ENCODE measurements around the gene VPS45. TPM values are rescaled to one million over a fixed set of nuclear protein-coding genes. Genes with fewer than 3 reads are reported as not detected.
A peak's percentile ranks its signal among the peaks of the same experiment; 100 is the strongest.
"Not testable (repeated sequence)": the region's sequence is repeated elsewhere in the genome, so short reads cannot be mapped to it uniquely, and the experiment has no call there.

Gene VPS45
- total RNA-seq, 3 donors from 2014 or later, result 17.8 to 19.9 (median 18.6) TPM

GRCh38 chr1:150127464-150127863 lies 59.9 kb downstream of the VPS45 start:
- Mint-ChIP-seq H3K36me3 (ENCODE audit: insufficient read depth) (peaks cover 4% of the 10 kb centered on the region), H3K4me3 (no peak overlapping the region), H3K27me3 (ENCODE audit: low read depth) (no peaks in the 10 kb centered on the region), H3K9me3 (no peaks in the 10 kb centered on the region), H3K4me1 (ENCODE audit: low read depth) (peaks cover 13% of the 10 kb centered on the region)
- DNase-seq, result no peak
- ATAC-seq, result no peak

GRCh38 chr1:150127868-150128267 lies 60.3 kb downstream of the VPS45 start:
- DNase-seq (no peak), ATAC-seq (peak; percentile 53 to 69)
- Mint-ChIP-seq H3K36me3 (ENCODE audit: insufficient read depth) (peaks cover 4% of the 10 kb centered on the region), H3K27me3 (ENCODE audit: low read depth) (no peaks in the 10 kb centered on the region), H3K4me1 (ENCODE audit: low read depth) (peaks cover 13% of the 10 kb centered on the region), H3K9me3 (no peaks in the 10 kb centered on the region), H3K4me3 (no peak overlapping the region)

DNA sequence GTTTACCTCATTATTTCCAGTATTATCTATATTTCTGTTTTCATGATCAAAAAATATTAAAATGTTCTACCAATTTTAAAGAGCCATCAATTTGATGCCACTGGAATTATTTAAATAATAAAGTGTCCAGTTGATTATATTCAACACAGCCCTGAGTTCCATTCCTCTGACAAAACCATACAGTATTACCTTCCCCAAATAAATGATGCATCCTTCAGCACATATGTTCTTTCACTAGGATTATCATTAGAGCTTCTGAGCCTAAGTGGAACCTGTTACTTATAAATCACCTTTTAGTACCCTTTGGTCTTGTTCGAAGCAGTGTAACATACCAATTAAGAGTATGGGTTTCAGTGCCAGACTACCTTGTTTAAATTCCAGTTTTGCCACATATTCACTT lies 64.8 kb downstream of the VPS45 start:
- ATAC-seq, result no peak
- H3K4me1 Mint-ChIP-seq (ENCODE audit: low read depth), result peaks cover 6% of the 10 kb centered on the region
- H3K36me3 Mint-ChIP-seq (ENCODE audit: insufficient read depth), result peaks cover 6% of the 10 kb centered on the region
- DNase-seq, result no peak
- H3K4me3 Mint-ChIP-seq, result no peak overlapping the region
- H3K9me3 Mint-ChIP-seq, result no peaks in the 10 kb centered on the region
- H3K27me3 Mint-ChIP-seq (ENCODE audit: low read depth), result no peaks in the 10 kb centered on the region

- ATAC-seq (no peak), DNase-seq (no peak)
- Mint-ChIP-seq H3K27me3 (ENCODE audit: low read depth) (no peaks in the 10 kb centered on the region), H3K4me3 (no peak overlapping the region), H3K9me3 (no peaks in the 10 kb centered on the region), H3K36me3 (ENCODE audit: insufficient read depth) (peaks cover 6% of the 10 kb centered on the region), H3K4me1 (ENCODE audit: low read depth) (no peaks in the 10 kb centered on the region)
Observed at GRCh38 chr1:150134537-150134936, 67.0 kb downstream of the VPS45 start.

DNA sequence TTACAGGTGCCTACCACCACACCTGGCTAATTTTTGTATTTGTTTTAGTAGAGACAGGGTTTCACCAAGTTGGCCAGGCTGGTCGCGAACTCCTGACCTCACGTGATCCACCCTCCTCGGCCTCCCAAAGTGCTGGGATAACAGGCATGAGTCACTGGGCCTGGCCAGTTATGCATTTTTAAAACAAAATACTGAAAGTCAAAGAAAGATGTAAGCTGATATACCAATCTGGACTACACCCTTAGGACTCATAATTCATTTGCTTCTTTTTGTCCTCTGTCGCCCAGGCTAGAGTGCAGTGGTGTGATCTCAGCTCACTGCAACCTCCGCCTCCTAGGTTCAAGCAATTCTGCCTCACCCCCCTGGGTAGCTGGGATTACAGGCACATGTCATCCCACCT lies 67.8 kb downstream of the VPS45 start:
- not testable (repeated sequence) for DNase-seq; H3K9me3 Mint-ChIP-seq; H3K4me1 Mint-ChIP-seq (ENCODE audit: low read depth); H3K4me3 Mint-ChIP-seq; ATAC-seq; H3K27me3 Mint-ChIP-seq (ENCODE audit: low read depth); H3K36me3 Mint-ChIP-seq (ENCODE audit: insufficient read depth)

- no peak overlapping the region for H3K4me3 Mint-ChIP-seq
- no peak for DNase-seq
- no peaks in the 10 kb centered on the region for H3K27me3 Mint-ChIP-seq (ENCODE audit: low read depth)
- no peaks in the 10 kb centered on the region for H3K9me3 Mint-ChIP-seq
- peaks cover 5% of the 10 kb centered on the region for H3K4me1 Mint-ChIP-seq (ENCODE audit: low read depth)
- peaks cover 6% of the 10 kb centered on the region for H3K36me3 Mint-ChIP-seq (ENCODE audit: insufficient read depth)
- no peak for ATAC-seq
Observed at GRCh38 chr1:150138044-150138443, 70.5 kb downstream of the VPS45 start.

DNA sequence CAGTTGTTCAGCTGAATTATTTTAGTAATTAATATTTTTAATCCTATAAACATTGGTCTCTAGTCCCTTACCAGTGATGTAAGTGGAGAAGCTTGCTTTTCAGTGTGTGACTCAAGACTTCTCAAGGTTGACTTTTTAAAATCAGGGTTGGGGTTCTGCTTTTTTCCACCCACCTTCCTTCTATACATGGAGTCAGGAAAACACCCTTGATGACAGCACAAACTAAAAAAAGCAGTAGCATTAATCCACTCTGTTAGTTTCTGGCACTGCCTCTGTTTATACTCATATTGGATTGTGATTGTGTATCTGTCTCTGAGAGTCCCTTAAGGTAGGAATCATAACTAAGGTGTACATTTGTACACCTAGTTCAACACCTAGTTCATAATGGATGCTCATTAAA lies 73.9 kb downstream of the VPS45 start:
- H3K27me3 Mint-ChIP-seq (ENCODE audit: low read depth), result no peaks in the 10 kb centered on the region
- ATAC-seq, result no peak

DNA sequence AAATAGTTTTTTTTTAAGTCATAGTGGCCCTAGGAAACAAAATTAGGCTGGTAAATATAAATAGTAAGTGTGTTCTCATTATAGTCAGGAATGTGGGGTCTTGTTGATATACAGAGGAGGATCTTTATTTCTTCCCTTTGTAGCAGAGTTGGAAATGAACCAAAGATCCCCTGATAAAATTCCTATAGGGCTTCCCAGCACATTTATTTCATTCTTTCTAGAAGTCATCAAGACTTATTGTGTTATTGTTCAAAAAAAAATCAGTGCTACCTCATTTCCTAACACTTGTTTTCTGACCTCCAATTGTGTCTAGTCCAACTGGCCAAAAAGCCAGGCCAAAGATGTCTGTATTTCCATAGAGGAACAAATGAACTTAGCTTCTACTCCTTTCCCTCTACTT lies 74.5 kb downstream of the VPS45 start:
- no peaks in the 10 kb centered on the region for H3K9me3 Mint-ChIP-seq
- H3K27me3 Mint-ChIP-seq (ENCODE audit: low read depth), result no peaks in the 10 kb centered on the region
- peaks cover 22% of the 10 kb centered on the region for H3K4me1 Mint-ChIP-seq (ENCODE audit: low read depth)
- H3K4me3 Mint-ChIP-seq, result no peak overlapping the region
- ATAC-seq, result no peak
- no peak for DNase-seq
- H3K36me3 Mint-ChIP-seq (ENCODE audit: insufficient read depth), result peaks cover 2% of the 10 kb centered on the region

More for the DNA sequence above, 73.9 kb downstream of the VPS45 start:
- peaks cover 2% of the 10 kb centered on the region for H3K36me3 Mint-ChIP-seq (ENCODE audit: insufficient read depth)
- peaks cover 17% of the 10 kb centered on the region for H3K4me1 Mint-ChIP-seq (ENCODE audit: low read depth)
- no peaks in the 10 kb centered on the region for H3K9me3 Mint-ChIP-seq
- H3K4me3 Mint-ChIP-seq, result no peak overlapping the region
- no peak for DNase-seq

- DNase-seq (no peak), ATAC-seq (no peak)
- H3K4me3 Mint-ChIP-seq, result no peak overlapping the region
- peaks cover 2% of the 10 kb centered on the region for H3K36me3 Mint-ChIP-seq (ENCODE audit: insufficient read depth)
- H3K9me3 Mint-ChIP-seq, result no peaks in the 10 kb centered on the region
- H3K27me3 Mint-ChIP-seq (ENCODE audit: low read depth), result no peaks in the 10 kb centered on the region
- H3K4me1 Mint-ChIP-seq (ENCODE audit: low read depth), result peaks cover 40% of the 10 kb centered on the region
Observed at GRCh38 chr1:150144606-150145005, 77.0 kb downstream of the VPS45 start.

- not testable (repeated sequence) for DNase-seq; H3K9me3 Mint-ChIP-seq; H3K4me3 Mint-ChIP-seq; ATAC-seq; H3K36me3 Mint-ChIP-seq (ENCODE audit: insufficient read depth); H3K27me3 Mint-ChIP-seq (ENCODE audit: low read depth)
- H3K4me1 Mint-ChIP-seq (ENCODE audit: low read depth), result peaks cover 39% of the 10 kb centered on the region
Observed at GRCh38 chr1:150146016-150146415, 78.4 kb downstream of the VPS45 start.

DNA sequence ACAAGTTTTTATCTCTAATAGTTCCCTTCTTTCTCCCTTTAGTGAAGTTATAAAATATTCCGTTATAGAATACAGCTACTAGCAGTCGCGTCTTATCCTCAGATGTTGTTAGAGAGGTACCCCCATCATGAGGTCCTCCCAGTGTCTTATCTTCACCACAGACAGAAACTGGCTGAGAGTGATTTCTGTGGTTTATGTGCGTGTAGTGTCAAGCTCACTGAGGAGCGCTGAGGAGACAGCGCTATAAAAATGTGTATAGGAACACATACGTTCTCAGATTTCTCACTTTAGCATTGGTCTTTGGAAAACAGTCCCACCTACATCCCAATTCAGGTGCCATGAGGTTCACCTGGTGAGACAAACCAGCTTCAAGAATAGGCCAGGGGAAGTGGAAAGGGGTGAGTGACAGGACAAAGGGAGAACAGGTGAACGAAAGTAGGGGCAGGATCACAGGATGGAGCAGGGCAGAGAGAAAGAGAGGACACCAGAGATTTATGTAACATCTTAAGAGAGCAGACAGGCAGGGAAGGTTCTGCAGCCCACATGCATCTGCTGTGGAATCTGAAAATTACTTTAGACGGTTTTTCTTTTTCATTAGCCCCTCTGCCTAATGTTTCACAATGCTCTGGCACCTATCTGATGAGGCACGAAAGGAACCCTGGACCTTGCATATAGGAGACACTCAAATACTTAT lies 79.4 kb downstream of the VPS45 start:
- DNase-seq, result no peak
- peak overlapping the region; percentile 27 for H3K4me3 Mint-ChIP-seq
- H3K36me3 Mint-ChIP-seq (ENCODE audit: insufficient read depth), result peaks cover 2% of the 10 kb centered on the region
- peaks cover 46% of the 10 kb centered on the region for H3K4me1 Mint-ChIP-seq (ENCODE audit: low read depth)
- H3K27me3 Mint-ChIP-seq (ENCODE audit: low read depth), result no peaks in the 10 kb centered on the region
- no peak for ATAC-seq
- H3K9me3 Mint-ChIP-seq, result no peaks in the 10 kb centered on the region

DNA sequence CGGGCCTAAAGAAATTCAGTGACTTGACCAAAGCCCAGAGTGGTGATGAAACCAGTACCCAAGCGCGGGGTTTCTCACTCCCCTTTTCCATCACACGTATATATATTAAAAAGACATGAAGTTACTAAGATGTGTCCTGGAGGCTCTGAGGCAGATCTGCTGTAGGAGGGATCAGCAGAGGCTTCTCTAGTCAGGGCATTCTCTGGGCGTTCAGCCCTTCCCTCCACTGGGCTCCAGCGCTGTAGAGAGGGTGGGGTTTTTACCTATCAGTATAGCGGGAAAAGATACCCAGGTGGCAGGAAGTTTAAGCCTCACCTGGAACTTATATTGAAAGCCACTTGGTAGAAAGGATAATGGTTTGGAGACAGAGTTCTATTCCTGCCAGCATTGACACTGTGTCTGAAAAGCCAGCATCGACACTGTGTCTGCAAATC lies 81.3 kb downstream of the VPS45 start:
- peak overlapping the region; percentile 84 for H3K4me3 Mint-ChIP-seq
- H3K36me3 Mint-ChIP-seq (ENCODE audit: insufficient read depth), result peaks cover 6% of the 10 kb centered on the region
- H3K9me3 Mint-ChIP-seq, result no peaks in the 10 kb centered on the region
- peaks cover 57% of the 10 kb centered on the region for H3K4me1 Mint-ChIP-seq (ENCODE audit: low read depth)
- ATAC-seq (no peak), DNase-seq (no peak)
- H3K27me3 Mint-ChIP-seq (ENCODE audit: low read depth), result no peaks in the 10 kb centered on the region

GRCh38 chr1:150149271-150150132 lies 81.9 kb downstream of the VPS45 start, which contains the start of gene PLEKHO1:
TSS of gene PLEKHO1 (plus strand) at chr1:150149916. CDS start at chr1:150150258, 342 bp downstream.
- DNase-seq (peak; percentile 83), ATAC-seq (peak; percentile 81 to 82)
- Mint-ChIP-seq H3K4me3 (peak within 1 kb of the TSS; percentile 92), H3K4me1 (ENCODE audit: low read depth) (peaks cover 61% of the 10 kb centered on the region), H3K9me3 (no peaks in the 10 kb centered on the region), H3K27me3 (ENCODE audit: low read depth) (no peaks in the 10 kb centered on the region), H3K36me3 (ENCODE audit: insufficient read depth) (peaks cover 12% of the 10 kb centered on the region)

DNA sequence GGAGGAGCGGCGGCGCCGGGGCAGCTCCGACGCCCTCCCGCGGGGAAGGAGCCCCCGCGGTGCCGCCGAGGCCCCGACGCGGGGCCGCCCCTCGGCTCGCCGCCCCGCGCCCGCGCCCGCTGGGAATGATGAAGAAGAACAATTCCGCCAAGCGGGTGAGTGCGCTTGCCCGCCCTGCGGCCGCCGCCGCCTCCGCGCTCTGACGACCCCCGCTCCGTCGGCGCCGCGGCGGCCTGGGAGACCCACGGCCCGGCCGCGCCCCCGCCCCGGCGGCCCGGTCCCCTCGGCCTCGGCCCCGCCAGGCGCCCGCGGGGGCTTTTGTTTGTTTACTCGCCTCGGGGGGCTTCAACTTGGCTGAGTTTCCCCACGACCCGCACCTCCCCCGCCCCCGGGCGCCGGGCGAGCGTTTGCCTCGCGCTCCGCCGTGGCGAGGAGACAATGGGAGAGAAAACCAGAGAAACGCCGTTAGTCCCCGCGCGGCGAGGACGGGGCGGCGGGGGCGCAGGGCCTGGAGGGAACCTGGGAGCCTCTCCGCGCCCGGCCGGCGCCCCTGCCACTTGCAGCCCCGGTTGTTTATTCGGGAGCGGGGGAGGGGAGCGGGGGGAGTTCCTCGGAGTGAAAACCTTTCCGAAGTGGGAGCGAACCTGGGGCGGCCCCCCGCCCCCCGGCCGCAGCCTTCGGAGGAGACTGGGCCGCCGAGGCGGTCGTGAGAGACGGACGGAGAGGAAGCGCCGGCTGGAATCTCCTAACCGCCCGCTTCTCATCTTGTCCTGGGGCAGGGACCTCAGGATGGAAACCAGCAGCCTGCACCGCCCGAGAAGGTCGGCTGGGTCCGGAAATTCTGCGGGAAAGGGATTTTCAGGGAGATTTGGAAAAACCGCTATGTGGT lies 82.8 kb downstream of the VPS45 start:
- ATAC-seq (no peak), DNase-seq (peak; percentile 23)
- peaks cover 61% of the 10 kb centered on the region for H3K4me1 Mint-ChIP-seq (ENCODE audit: low read depth)
- H3K4me3 Mint-ChIP-seq, result peak overlapping the region; percentile 92
- H3K9me3 Mint-ChIP-seq, result no peaks in the 10 kb centered on the region
- H3K27me3 Mint-ChIP-seq (ENCODE audit: low read depth), result no peaks in the 10 kb centered on the region
- H3K36me3 Mint-ChIP-seq (ENCODE audit: insufficient read depth), result peaks cover 16% of the 10 kb centered on the region
